Thyroid gland (tissue), 4 donors: Measurements from ENCODE around the gene PEPD. TPM values are rescaled to one million over a fixed set of nuclear protein-coding genes. Genes with fewer than 3 reads are reported as not detected.
A peak's percentile ranks its signal among the peaks of the same experiment; 100 is the strongest.

Experiments used
- DNase-seq, 2 donors: peaks; one replicate each; pipeline ENCODE4 v3.0.0-alpha.2; 2019
- H3K27ac ChIP-seq, 3 donors: fragments of 200-600 bp; sonication (generic); 1 replicate in 2 of 3; 2 replicates in 1 of 3; pipeline ENCODE4 v1.5.1; 2016 to 2019; ENCODE audit warnings: mild to moderate bottlenecking in 1 of 3, moderate library complexity in 1 of 3
- H3K27me3 ChIP-seq: fragments of 200-600 bp; sonication (generic); one replicate; pipeline ENCODE4 v1.5.1; 2019
- H3K36me3 ChIP-seq, 2 donors: fragments of 200-600 bp; sonication (generic); one replicate each; pipeline ENCODE4 v1.5.1; 2016 to 2019
- H3K4me1 ChIP-seq, 2 donors: fragments of 200-600 bp; sonication (generic); one replicate each; pipeline ENCODE4 v1.5.1; 2017 to 2019
- H3K4me3 ChIP-seq, 3 donors: fragments of 200-600 bp; sonication (generic); replicated peaks in 1 of 3; 1 replicate in 2 of 3; 2 replicates in 1 of 3; pipeline ENCODE4 v1.5.1; 2016; ENCODE audit warnings: mild to moderate bottlenecking in 1 of 3
- H3K9me3 ChIP-seq: fragments of 200-600 bp; sonication (generic); one replicate; pipeline ENCODE4 v1.5.1; 2017
- CTCF ChIP-seq, 6 experiments: fragments of 200-600 bp in 3 of 6; fragments of 450-650 bp in 3 of 6; sonication (generic) in 3 of 6; IDR thresholded peaks; one replicate each; pipeline ENCODE4 v1.5.1; 2016 to 2019; ENCODE audit warnings: antibody characterized with exemption in 6 of 6, mild to moderate bottlenecking in 2 of 6, inconsistent platforms in 1 of 6, moderate library complexity in 1 of 6
- POLR2A ChIP-seq, 2 donors: fragments of 450-650 bp; IDR thresholded peaks; one replicate each; pipeline ENCODE4 v1.6.1; 2017; ENCODE audit warnings: antibody characterized with exemption in 2 of 2, mild to moderate bottlenecking in 2 of 2, moderate library complexity in 1 of 2
- WGBS, 2 donors: methylation state at CpG; one replicate each; pipeline ENCODE4 v1.1.5; 2017; 5-methylcytosine and 5-hydroxymethylcytosine counted together
- intact Hi-C: fragments of 100-400 bp; cut with DNase I; formaldehyde crosslinking; loops from one replicate; pipeline ENCODE4 v1.15.1; 2023
- total RNA-seq, 4 donors: library from RNA; depleted of rRNA; stranded (reverse); fragments of >200 nt; gene quantifications; one replicate each; pipeline ENCODE4 v1.2.3, GENCODE V29; 2016

The PEPD gene
- total RNA-seq, 4 donors from 2014 or later, result 76.8 to 121 (median 102) TPM

GRCh38 chr19:33376423-33376822, 145.2 kb downstream of the PEPD start:
- DNase-seq, result peak; percentile 63
- Histone ChIP-seq H3K4me3 (no peak overlapping the region), H3K9me3 (no peaks in the 10 kb centered on the region), H3K36me3 (peaks cover 0 to 3% of the 10 kb centered on the region in 2 donors), H3K4me1 (peaks cover 29 to 51% of the 10 kb centered on the region in 2 donors), H3K27me3 (no peaks in the 10 kb centered on the region), H3K27ac (peak overlapping the region in 2 of 3 donors; percentile 15 to 33)
- TF ChIP-seq POLR2A (IDR thresholded peaks at IDR 0.05) (no peak), CTCF (IDR thresholded peaks at IDR 0.05) (no peak)
- intact Hi-C loops, result no loop called here
- WGBS, 2 donors, result 76 to 81% methylated on average over 2 of the region's 2 CpGs

- Histone ChIP-seq H3K36me3 (peaks cover 0 to 3% of the 10 kb centered on the region in 2 donors), H3K9me3 (no peaks in the 10 kb centered on the region), H3K27me3 (no peaks in the 10 kb centered on the region), H3K4me3 (no peak overlapping the region), H3K4me1 (peaks cover 29 to 51% of the 10 kb centered on the region in 2 donors), H3K27ac (no peak overlapping the region)
- 84 to 85% methylated on average over 1 of the region's 1 CpG for WGBS, 2 donors
- no peak for TF ChIP-seq CTCF (IDR thresholded peaks at IDR 0.05)
- no peak for TF ChIP-seq POLR2A (IDR thresholded peaks at IDR 0.05)
- no peak for DNase-seq
- intact Hi-C loops, result no loop called here
Measured at GRCh38 chr19:33375837-33376159, 145.8 kb downstream of the PEPD start.

GRCh38 chr19:33375156-33375836, 146.3 kb downstream of the PEPD start:
- intact Hi-C loops, result no loop called here
- TF ChIP-seq CTCF (IDR thresholded peaks at IDR 0.05), result no peak
- no peak for TF ChIP-seq POLR2A (IDR thresholded peaks at IDR 0.05)
- Histone ChIP-seq H3K27ac (no peak overlapping the region), H3K4me3 (peak overlapping the region in 1 of 3 donors; percentile 83), H3K27me3 (no peaks in the 10 kb centered on the region), H3K36me3 (peaks cover 0 to 3% of the 10 kb centered on the region in 2 donors), H3K9me3 (no peaks in the 10 kb centered on the region), H3K4me1 (peaks cover 29 to 51% of the 10 kb centered on the region in 2 donors)
- WGBS, 2 donors, result 86 to 88% methylated on average over 9 of the region's 9 CpGs
- DNase-seq, result no peak

- TF ChIP-seq CTCF (IDR thresholded peaks at IDR 0.05) (no peak), POLR2A (IDR thresholded peaks at IDR 0.05) (no peak)
- peak; percentile 45 for DNase-seq
- no peaks in the 10 kb centered on the region for H3K27me3 ChIP-seq
- peak overlapping the region; percentile 26 to 95 (median 58) for H3K27ac ChIP-seq
- H3K4me1 ChIP-seq, result peaks cover 29 to 51% of the 10 kb centered on the region in 2 donors
- intact Hi-C loops, result no loop called here
- no peaks in the 10 kb centered on the region for H3K36me3 ChIP-seq
- 2 to 3% methylated on average over 19 to 22 of the region's 22 CpGs for WGBS, 2 donors
- H3K4me3 ChIP-seq, result peak overlapping the region; percentile 9 to 83 (median 45)
- no peaks in the 10 kb centered on the region for H3K9me3 ChIP-seq
Measured at GRCh38 chr19:33374236-33374714, 147.3 kb downstream of the PEPD start.

GRCh38 chr19:33373453-33374235, 147.9 kb downstream of the PEPD start, which contains the start of gene CEBPG:
TSS of gene CEBPG (plus strand) at chr19:33373709. CDS start at chr19:33379240, 5,531 bp downstream.
- Histone ChIP-seq H3K9me3 (no peaks in the 10 kb centered on the region), H3K4me1 (peaks cover 29 to 44% of the 10 kb centered on the region in 2 donors), H3K36me3 (no peaks in the 10 kb centered on the region), H3K4me3 (peak within 1 kb of the TSS; percentile 78 to 90 (median 83)), H3K27ac (peak within 1 kb of the TSS; percentile 90 to 95 (median 94)), H3K27me3 (no peaks in the 10 kb centered on the region)
- TF ChIP-seq CTCF (IDR thresholded peaks at IDR 0.05) (peak in 3 of 6 experiments; percentile 12 to 48 (median 37)), POLR2A (IDR thresholded peaks at IDR 0.05) (peak; percentile 34 to 91)
- peak; percentile 93 to 95 for DNase-seq
- intact Hi-C loops, result no loop called here
- WGBS, 2 donors, result 0 to 1% methylated on average over 4 to 27 of the region's 118 CpGs
